ENCODE data around the gene FBN2.

GRCh38 chr5:128274441-128274840 lies 263.6 kb downstream of the FBN2 start:
- TF ChIP-seq CTCF (IDR thresholded peaks at IDR 0.05 in 2 of 3, conservative IDR thresholded peaks at IDR 0.05 in 1 of 3; ENCODE audit: borderline replicate concordance in 1 of 3, insufficient read depth in 1 of 3, low read depth in 2 of 3, low read length in 2 of 3) (no peak), ZFX (IDR thresholded peaks at IDR 0.05) (no peak), POLR2AphosphoS5 (IDR thresholded peaks at IDR 0.05; ENCODE audit: low read depth, low read length) (no peak)
